Measurements from ENCODE around the gene TSTD1. TPM values are rescaled to one million over a fixed set of nuclear protein-coding genes. Genes with fewer than 3 reads are reported as not detected.

TSTD1 gene
- total RNA-seq, 1 experiment from 2014 or later = 20.1 TPM

DNA sequence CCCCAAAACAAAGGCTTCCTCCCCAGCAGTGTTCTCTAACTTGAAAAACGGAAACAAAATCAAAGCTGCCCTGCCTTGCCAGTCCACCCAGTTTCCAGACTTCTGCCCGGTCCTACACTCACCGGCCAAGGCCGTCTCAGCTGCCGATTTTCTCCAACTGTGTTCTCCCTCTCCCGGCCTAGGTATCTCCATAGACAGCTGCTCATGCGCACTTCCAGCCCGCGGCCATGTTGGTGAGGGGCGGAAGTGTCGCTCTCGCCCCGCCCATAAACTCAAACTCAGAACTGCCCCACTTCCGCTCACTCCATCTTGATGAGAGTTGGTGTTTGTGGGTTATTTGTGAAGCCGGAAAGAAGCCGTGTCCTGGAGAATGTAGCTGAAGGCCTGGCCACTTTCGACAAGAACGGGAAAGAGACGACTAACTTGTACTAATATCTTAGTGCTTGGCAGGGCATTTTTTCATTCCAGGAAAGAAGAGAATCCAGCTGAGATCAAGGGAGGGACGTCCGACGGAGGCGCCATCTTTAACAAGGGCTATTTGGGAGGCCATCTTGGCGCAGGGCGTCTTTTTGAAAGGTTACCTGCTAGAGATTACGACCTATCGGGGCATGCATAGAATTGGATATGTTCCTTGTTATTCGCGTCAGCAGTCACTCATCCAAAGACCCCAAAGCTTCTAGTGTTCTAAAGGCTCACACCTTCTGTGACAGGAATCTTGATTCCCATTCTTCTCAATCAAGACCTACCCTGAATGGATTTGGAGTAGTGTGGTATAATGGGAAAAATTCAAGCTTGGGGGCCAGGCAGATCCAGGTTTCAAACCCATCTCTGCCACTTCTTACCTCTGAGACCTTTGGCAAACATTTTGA is 7.2 kb upstream of the TSTD1 start, which contains the start of gene USF1:
TSS of gene USF1 (minus strand) at position 242 of the 869 bp plus-strand sequence. CDS start 2,702 bp downstream, outside the sequence.
- Histone ChIP-seq H3K36me3 (ENCODE audit: control insufficient read depth, insufficient read depth, low read length) (peaks cover 3% of the 10 kb centered on the region), H3K4me1 (ENCODE audit: control insufficient read depth, insufficient read depth, low read length) (peaks cover 13% of the 10 kb centered on the region), H3K27me3 (ENCODE audit: control insufficient read depth, insufficient read depth, low read length) (no peaks in the 10 kb centered on the region), H3K4me3 (ENCODE audit: low read depth in 2 of 2, low read length in 2 of 2) (peak within 1 kb of the TSS; percentile 69 to 93), H3K9me3 (ENCODE audit: control insufficient read depth, insufficient read depth, low read depth, low read length) (peaks cover 17% of the 10 kb centered on the region; the same call in 1 of the 2 replicates), H3K27ac (ENCODE audit: low read length) (peak within 1 kb of the TSS; percentile 99)
- DNase-seq (ENCODE audit: low read depth, low spot score) = peak; percentile 91
- CTCF ChIA-PET = interaction anchor here (1.4 kb wide), 1 partner anchor 52 kb away, joined by 3 read pairs; no protein-coding TSS in a partner anchor
- TF ChIP-seq TCF7L2 (IDR thresholded peaks at IDR 0.05; ENCODE audit: low read depth, low read length) = peak; percentile 92
- TF ChIP-seq, protein P1, sequence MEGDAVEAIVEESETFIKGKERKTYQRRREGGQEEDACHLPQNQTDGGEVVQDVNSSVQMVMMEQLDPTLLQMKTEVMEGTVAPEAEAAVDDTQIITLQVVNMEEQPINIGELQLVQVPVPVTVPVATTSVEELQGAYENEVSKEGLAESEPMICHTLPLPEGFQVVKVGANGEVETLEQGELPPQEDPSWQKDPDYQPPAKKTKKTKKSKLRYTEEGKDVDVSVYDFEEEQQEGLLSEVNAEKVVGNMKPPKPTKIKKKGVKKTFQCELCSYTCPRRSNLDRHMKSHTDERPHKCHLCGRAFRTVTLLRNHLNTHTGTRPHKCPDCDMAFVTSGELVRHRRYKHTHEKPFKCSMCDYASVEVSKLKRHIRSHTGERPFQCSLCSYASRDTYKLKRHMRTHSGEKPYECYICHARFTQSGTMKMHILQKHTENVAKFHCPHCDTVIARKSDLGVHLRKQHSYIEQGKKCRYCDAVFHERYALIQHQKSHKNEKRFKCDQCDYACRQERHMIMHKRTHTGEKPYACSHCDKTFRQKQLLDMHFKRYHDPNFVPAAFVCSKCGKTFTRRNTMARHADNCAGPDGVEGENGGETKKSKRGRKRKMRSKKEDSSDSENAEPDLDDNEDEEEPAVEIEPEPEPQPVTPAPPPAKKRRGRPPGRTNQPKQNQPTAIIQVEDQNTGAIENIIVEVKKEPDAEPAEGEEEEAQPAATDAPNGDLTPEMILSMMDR (IDR thresholded peaks at IDR 0.05) = no peak
- TF ChIP-seq POLR2AphosphoS5 (IDR thresholded peaks at IDR 0.05; ENCODE audit: low read depth, low read length) = no peak; the same call in none of the 2 replicates
- TF ChIP-seq SIN3A (IDR thresholded peaks at IDR 0.05; ENCODE audit: borderline replicate concordance, insufficient read depth, low read depth, low read length) = 0 out of 2 replicates have a peak, but pooled peaks have one; percentile 42
- TSS peak; percentile 98 for BruUV-seq (replicated peaks)
- ATAC-seq = peak; percentile 97
- intact Hi-C loops (cut with micrococcal nuclease; ENCODE audit: unreplicated experiment) = no loop called here
- POLR2A ChIA-PET = interaction anchor here (0.7 to 0.9 kb wide), 2 partner anchors 39 to 50 kb away, joined by 3 read pairs; no protein-coding TSS in a partner anchor
- in situ Hi-C loops (cut with HindIII; ENCODE audit: low pct_unique_long_range_greater_than_20kb, low sequenced_read_pairs) = no loop called here

DNA sequence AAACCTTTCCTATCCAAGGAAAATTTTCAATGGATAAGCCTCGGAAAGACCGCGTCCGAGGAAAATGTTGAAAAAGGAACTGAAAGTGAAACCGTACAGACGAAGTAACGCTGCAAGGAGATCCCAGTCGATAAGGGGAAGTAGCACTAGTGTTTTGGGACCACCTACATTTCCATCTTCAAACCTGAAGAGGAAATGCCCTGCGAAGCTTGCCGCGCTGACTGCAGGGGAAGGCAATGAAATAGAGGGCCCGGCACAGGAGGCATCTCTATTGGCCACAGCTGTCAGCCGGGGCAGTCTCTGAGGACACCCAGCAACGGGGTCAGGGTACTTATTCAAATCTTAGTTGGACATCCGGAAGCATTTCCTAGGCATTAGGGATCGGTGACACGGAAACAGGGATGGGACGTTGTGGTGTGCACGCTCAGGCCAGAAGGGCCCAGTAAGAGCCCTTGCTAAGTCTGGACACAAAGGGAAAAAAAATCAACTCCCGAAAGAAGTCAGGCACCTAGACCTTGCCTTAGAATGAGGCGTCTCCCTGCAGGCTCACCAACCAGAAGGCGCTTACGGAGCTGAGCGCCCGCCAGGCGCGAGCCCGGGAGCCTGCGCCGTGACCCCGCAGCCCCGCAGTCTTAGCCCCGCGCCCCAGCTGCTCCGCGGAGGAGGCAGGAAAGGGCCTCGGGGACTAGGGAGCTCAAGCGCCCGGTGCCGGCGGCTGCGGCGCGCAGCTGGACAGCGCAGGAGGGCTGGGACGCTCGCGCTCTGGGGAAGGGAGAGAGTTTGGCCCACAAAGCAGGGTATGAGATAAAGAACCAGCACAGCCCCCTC is 6.4 kb upstream of the TSTD1 start:
- CTCF ChIA-PET = interaction anchor here (0.5 to 1.4 kb wide), 3 partner anchors 53 to 175 kb away, joined by 3 to 6 read pairs (median 6); no protein-coding TSS in a partner anchor

More for the DNA sequence above, 6.4 kb upstream of the TSTD1 start:
- Histone ChIP-seq H3K36me3 (ENCODE audit: control insufficient read depth, insufficient read depth, low read length) (peaks cover 5% of the 10 kb centered on the region), H3K4me1 (ENCODE audit: control insufficient read depth, insufficient read depth, low read length) (peaks cover 13% of the 10 kb centered on the region), H3K9me3 (ENCODE audit: control insufficient read depth, insufficient read depth, low read depth, low read length) (peaks cover 17% of the 10 kb centered on the region; the same call in 1 of the 2 replicates), H3K27me3 (ENCODE audit: control insufficient read depth, insufficient read depth, low read length) (no peaks in the 10 kb centered on the region), H3K4me3 (ENCODE audit: low read depth in 2 of 2, low read length in 2 of 2) (peak overlapping the region; percentile 69 to 93), H3K27ac (ENCODE audit: low read length) (peak overlapping the region; percentile 99)
- in situ Hi-C loops (cut with HindIII; ENCODE audit: low pct_unique_long_range_greater_than_20kb, low sequenced_read_pairs) (no loop called here), intact Hi-C loops (cut with micrococcal nuclease; ENCODE audit: unreplicated experiment) (loop anchor here (5.0 kb wide), 1 partner anchor 52 kb away; the partner anchor contains the start of gene KLHDC9)
- POLR2A ChIA-PET = interaction anchor here (0.7 to 0.9 kb wide), 2 partner anchors 40 to 51 kb away, joined by 3 read pairs; no protein-coding TSS in a partner anchor
- TSS peak; percentile 89 for BruUV-seq (replicated peaks)
- ATAC-seq (peak; percentile 69), DNase-seq (ENCODE audit: low read depth, low spot score) (no peak)
- TF ChIP-seq, protein P1 (IDR thresholded peaks at IDR 0.05) = no peak
- TF ChIP-seq SIN3A (IDR thresholded peaks at IDR 0.05; ENCODE audit: borderline replicate concordance, insufficient read depth, low read depth, low read length) = no peak; the same call in 1 of the 2 replicates
- TF ChIP-seq, protein P2, sequence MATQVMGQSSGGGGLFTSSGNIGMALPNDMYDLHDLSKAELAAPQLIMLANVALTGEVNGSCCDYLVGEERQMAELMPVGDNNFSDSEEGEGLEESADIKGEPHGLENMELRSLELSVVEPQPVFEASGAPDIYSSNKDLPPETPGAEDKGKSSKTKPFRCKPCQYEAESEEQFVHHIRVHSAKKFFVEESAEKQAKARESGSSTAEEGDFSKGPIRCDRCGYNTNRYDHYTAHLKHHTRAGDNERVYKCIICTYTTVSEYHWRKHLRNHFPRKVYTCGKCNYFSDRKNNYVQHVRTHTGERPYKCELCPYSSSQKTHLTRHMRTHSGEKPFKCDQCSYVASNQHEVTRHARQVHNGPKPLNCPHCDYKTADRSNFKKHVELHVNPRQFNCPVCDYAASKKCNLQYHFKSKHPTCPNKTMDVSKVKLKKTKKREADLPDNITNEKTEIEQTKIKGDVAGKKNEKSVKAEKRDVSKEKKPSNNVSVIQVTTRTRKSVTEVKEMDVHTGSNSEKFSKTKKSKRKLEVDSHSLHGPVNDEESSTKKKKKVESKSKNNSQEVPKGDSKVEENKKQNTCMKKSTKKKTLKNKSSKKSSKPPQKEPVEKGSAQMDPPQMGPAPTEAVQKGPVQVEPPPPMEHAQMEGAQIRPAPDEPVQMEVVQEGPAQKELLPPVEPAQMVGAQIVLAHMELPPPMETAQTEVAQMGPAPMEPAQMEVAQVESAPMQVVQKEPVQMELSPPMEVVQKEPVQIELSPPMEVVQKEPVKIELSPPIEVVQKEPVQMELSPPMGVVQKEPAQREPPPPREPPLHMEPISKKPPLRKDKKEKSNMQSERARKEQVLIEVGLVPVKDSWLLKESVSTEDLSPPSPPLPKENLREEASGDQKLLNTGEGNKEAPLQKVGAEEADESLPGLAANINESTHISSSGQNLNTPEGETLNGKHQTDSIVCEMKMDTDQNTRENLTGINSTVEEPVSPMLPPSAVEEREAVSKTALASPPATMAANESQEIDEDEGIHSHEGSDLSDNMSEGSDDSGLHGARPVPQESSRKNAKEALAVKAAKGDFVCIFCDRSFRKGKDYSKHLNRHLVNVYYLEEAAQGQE (IDR thresholded peaks at IDR 0.05; ENCODE audit: insufficient read depth in 1 of 2, low read depth in 2 of 2, low read length in 1 of 2) = no peak
- TF ChIP-seq TCF7L2 (IDR thresholded peaks at IDR 0.05; ENCODE audit: low read depth, low read length) = no peak
- no peak for TF ChIP-seq POLR2AphosphoS5 (IDR thresholded peaks at IDR 0.05; ENCODE audit: low read depth, low read length)
